Endothelial cell of hepatic sinusoid (primary cell): ENCODE data around the gene NMBR.
"Not testable (repeated sequence)": the region's sequence is repeated elsewhere in the genome, so short reads cannot be mapped to it uniquely, and the experiment has no call there.

Experiments
- in situ Hi-C: cut with HindIII; loops from 2 replicates; pipeline ENCODE4 v1.10.0; 2017; ENCODE audit warnings: low sequenced_read_pairs

NMBR gene

GRCh38 chr6:142074516-142074915, 72.4 kb downstream of the NMBR start:
- in situ Hi-C loops = no loop called here

- in situ Hi-C loops = no loop called here
Measured at GRCh38 chr6:142071981-142072380, 74.9 kb downstream of the NMBR start.

DNA sequence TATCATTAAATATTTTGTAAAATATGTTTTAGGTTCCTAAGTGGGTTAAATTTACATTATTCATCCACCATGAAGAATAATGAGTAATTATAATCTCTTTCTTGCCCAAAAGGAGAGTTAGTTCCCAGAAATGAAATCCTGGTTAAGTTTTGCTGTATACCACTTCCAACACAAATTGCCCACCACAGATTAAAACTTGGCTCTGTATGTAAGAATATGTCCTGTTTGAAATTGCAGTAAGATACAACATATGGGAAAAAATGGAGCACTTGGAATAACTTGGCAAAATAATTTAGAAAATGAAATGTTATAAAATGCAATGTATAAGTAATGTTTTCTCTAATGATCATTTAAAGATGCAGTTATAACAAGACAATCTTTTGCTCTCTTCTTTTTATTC, 78.5 kb downstream of the NMBR start:
- in situ Hi-C loops = no loop called here

GRCh38 chr6:142062861-142063260, 84.1 kb downstream of the NMBR start:
- in situ Hi-C loops = not testable (repeated sequence)

DNA sequence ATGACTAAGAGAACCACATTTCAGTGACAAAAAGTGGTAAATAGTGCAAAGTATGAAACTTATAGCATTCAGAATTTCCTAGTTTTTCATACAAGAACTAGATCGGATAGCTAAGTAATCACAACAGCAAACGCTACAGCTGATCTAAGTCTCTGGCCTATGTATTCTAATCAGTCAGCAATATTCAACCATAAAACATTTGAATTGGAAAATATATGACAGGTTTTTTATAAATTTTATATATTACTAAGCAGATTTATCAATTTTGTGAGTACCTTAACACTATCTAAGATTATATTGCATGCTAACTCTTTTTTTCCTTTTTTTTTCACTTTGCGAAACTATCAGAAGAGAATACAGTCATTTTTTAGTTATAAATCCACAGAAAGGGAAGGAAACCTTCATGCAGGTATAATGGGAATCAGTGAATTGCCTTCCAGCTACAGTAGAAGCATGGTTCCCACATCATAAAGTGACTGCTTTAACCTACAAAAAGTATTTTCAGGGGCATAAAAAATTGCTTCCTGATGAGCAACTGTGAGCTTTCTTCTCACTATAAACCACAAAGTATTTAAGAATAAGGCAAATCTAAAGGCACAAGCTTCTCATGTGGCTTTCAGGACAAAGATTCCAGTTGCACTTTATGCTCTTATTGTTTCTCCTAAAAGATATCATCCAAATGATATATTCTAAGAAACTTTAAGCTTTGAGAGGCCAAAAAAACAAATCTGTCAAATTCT, 88.2 kb downstream of the NMBR start:
- in situ Hi-C loops = no loop called here

DNA sequence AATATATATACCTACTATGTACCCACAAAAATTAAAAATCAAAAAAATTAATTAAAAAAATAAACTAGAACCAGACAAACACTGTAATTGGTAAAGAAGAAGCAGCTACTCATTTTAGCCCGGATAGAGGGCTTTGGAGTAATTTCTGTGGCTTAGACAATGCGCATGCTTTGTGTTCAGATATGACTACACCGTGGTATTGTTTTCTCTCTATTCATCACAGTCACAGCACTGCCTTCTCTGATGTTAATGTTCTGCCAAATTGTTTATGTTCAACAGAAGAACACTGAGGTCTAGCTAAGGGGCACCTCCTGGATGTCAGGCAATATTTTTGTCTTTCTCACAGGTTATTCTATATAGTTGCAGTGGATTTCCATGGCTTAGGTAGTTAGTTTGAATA, 91.7 kb downstream of the NMBR start:
- in situ Hi-C loops = no loop called here

DNA sequence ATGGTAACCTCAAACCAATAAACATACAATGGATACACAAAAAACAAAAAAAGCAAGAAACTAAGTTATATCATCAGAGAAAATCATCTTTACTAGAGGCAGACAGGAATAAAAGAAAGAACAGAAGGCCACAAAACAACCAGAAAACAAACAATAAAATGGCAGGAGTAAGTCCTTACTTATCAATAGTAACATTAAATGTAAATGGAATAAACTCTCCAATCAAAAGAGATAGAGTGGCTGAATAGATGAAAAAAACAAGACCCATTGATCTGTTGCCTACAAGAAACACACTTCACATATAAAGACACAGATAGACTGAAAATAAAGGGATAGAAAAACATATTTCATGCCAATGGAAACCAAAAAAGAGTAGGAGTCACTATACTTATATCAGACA, 95.5 kb downstream of the NMBR start:
- in situ Hi-C loops = no loop called here

GRCh38 chr6:142048593-142048980, 98.3 kb downstream of the NMBR start:
- in situ Hi-C loops = no loop called here

GRCh38 chr6:142047934-142048592, 98.9 kb downstream of the NMBR start:
- in situ Hi-C loops = no loop called here

DNA sequence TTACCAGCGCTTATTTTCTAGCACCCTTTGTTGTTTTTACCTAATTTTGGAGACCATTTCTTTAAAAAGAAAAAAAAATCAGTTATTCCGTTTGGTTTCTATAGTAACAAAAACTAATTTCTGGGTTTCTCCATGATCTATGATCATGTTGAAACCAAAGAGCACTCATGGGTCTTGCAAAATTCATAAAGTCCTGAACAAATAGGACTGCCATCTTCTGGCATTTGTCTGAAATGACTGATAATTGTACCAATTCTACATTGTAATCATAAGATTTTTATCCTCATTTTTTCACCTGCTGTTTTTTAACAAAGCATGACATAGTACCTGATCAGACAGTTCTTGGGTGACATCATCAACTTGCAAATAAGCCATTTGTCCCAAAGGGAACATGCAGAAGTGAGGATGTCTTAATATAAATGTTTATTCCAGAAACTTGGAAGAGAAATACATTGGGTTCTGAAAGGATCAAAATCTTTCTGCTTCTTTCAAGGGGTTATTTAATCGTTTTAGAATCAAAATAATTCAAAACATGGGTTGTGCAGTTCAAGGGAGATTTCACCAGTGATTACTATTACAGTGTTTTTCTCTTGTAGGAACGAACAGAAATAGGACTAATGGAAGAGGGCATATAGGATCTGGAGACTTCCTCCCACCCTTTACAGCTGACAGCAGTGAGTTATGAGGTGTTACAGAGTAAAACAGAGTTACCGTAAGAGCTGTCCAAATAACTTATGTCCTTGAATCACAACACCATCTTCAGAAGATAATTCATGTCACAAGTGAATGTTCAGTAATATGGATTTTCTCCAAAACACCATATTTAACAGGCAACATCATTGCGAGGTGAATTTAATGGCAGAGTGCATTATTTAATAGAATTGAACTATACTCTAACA, 101.3 kb downstream of the NMBR start:
- in situ Hi-C loops = no loop called here

GRCh38 chr6:142035890-142036289, 111.0 kb downstream of the NMBR start:
- in situ Hi-C loops = loop anchor here (5.0 kb wide), 1 partner anchor 79 kb away; no protein-coding TSS in a partner anchor

DNA sequence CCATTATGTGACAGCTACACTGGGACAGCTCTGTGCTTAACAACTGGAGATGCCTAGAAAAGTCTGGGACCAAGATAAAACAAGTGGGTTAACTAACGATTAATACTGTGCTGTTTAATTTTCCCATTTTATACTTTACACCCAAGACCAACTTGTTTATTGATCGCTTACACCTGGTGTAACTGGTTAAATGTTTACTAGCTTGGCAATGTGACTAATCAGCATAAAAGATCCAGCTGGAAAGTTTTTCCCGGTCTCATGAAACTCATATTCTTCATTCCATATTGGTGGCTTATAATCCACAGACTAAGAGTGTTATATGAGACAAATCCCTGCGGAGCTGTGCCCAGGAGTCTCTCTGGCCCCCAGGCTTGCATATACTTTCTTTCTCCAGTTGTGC, 115.9 kb downstream of the NMBR start:
- in situ Hi-C loops = no loop called here

DNA sequence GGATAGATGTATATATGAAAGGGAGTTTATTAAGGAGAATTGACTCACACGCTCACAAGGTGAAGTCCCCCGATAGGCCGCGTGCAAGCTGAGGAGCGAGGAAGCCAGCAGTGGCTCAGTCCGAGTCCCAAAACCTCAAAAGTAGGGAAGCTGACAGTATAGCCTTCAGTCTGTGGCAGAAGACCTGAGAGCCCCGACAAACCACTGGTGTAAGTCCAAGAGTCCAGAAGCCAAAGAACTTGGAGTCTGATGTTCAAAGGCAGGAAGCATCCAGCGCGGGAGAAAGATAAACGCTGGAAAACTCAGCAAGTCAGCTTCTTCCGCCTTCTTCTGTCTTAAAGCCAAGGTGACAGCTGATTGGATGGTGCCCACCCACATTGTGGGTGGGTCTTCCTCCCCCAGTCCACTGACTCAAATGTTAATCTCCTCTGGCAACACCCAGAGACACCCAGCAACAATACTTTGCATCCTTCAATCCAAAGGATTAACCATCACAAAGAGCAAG, 116.8 kb downstream of the NMBR start:
- in situ Hi-C loops = no loop called here

GRCh38 chr6:142028527-142028926, 118.4 kb downstream of the NMBR start:
- in situ Hi-C loops = no loop called here

DNA sequence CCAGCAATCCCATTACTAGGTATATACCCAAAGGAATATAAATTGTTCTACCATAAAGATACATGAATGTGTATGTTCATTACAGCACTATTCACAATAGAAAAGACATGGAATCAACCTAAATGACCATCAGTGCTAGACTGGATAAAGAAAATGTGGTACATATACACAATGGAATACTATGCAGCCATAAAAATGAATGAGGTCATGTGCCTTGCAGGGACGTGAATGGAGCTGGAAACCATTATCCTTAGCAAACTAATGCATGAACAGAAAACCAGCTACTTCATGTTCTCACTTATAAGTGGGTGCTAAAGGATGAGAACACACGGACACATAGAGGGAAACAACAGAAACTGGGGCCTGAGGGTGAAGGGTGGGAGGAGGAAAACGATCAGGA, 119.1 kb downstream of the NMBR start:
- in situ Hi-C loops = not testable (repeated sequence)

DNA sequence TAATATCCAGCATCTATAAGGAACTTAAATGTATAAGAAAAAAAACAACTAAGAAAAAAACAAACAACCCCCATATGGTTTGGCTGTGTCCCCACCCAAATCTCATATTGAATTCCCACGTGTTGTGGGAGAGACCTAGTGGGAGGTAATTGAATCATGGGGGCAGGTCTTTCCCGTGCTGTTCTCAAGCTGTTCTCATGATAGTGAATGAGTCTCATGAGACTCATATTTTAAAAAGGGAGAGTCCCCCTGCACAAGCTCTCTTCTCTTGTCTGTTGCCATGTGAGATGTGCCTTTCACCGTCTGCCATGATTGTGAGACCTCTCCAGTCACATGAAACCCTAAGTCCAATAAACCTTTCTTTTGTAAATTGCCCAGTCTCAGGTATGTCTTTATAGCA, 119.8 kb downstream of the NMBR start:
- in situ Hi-C loops = no loop called here

- in situ Hi-C loops = no loop called here
Measured at GRCh38 chr6:142026471-142026870, 120.5 kb downstream of the NMBR start.
